ENCODE results near the gene MYADML2.
A peak's percentile ranks its signal among the peaks of the same experiment; 100 is the strongest.

MYADML2 gene

DNA sequence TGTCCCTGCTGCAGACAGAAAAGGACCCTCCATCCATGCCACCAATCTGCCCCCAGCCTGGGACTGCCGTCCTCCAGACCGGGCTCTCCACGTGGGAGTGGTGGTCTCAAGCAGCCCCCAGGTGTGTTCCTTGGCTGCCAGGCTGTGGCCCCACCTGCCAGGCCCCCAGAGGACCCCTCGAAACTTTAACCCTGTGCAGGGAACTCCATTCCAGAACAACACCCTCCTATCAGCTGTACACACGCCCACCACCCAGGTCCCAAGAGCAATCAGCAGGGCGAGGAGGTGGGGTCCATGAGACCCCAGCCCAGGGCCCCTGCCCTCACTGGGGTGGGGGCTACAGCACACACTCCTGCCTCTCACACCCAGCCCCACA is 11.3 kb downstream of the MYADML2 start:
- no peak for FAIRE-seq

- no peak for FAIRE-seq
Observed at GRCh38 chr17:81934850-81935708, 12.0 kb downstream of the MYADML2 start.

GRCh38 chr17:81934098-81934757 is 12.8 kb downstream of the MYADML2 start:
- no peak for FAIRE-seq

GRCh38 chr17:81933178-81933699 is 13.8 kb downstream of the MYADML2 start:
- no peak for FAIRE-seq

- FAIRE-seq, result no peak
Observed at GRCh38 chr17:81932333-81932983, 14.6 kb downstream of the MYADML2 start.

- no peak for FAIRE-seq
Observed at GRCh38 chr17:81931557-81932332, 15.3 kb downstream of the MYADML2 start.

DNA sequence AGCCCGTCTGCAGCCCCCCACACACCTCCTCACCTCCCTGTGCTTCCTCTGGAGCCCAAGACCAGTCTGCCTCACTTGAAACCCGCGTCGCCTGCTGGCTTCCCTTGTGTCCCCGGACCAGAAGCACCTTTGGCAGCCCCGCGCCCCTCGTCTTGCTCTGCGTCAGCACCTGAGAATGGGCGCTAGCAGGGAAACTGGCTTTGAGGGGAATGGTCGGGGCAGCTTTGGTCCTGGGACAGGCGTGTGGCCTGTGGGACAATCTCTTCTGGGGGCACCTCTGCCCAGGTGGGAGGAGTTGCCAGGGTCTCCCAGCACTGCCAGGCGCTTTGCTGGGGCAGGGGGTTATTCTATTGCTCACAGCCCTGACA is 15.9 kb downstream of the MYADML2 start:
- no peak for FAIRE-seq

DNA sequence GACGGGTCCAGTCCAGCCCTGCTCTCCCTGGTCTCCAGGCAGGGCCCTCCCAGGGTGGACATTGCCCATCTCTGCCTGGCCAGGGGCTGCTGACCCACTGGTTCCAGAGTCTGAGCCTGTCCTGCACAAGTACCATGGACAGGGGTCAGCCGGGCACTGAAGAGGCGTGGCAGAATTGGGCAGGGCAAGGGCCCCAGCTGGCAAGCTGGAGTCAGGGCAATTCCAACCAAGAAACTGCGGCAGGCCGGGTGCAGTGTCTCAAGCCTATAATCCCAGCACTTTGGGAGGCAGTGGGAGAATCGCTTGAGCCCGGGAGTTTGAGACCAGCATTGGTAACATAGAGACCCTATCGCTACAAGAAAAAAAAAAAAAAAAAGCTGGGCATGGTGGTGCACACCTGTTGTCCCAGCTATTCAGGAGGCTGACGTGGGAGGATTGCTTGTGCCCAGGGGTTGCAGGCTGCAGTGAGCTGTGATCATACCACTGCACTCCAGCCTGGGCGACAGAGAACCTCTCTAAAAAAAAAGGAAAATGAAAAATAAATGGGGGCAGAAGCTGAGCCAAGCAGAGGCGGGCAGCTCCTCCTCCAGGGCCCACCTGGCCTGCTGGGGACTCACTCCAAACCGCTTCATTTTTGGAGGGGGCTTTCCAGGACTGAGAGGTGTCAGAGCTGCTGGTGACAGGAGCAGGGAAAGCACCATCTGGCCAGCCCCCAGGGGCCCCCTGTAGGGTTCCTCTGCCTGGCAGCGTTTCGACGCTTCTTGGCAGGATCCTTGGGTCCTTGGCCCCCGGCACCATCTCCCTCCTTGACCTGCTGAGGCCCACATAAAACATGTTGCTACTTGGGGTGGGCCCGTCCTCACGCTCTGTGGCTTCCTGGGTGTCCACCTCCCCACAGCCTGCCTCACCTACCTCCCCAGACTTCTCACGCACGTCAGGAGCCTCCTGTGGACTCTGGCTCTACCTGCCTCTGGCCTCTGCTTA is 16.6 kb downstream of the MYADML2 start:
- FAIRE-seq, result no peak

- FAIRE-seq, result no peak
Observed at GRCh38 chr17:81929253-81930141, 17.5 kb downstream of the MYADML2 start.

DNA sequence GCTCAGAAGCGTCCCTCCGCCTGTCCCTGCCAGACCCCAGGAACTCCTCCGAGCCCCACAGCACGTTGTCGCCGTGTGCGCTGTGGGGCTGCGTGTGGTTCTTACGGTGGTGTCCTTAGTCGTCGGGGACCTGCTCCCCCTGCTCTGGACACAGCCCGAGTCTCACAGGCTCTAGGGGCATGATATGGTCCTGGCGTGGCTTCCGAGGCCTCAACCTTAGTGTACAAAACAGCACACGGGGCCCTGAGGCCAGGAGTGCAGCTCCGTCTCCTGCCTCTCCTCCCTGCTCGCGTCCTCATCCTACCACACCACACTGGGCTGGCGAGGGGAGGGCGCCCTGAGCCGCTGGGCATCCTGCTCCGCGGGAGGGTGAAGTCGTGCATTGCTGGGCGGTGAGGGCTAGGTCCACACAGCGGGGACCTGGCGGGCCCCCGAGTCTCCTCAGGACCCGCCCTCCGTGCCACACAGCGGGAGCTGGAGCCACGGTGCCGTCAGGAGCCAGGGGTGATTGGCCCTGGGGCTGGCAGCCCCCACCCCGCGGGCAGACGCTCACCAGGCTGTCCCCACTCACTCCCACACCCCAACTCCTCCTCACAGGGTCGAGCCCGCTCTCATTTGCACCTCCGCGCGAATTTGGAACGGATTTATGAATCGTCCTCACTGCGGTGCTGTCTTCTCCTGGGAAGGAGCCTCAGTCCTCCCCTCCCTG is 18.3 kb downstream of the MYADML2 start:
- no peak for FAIRE-seq

GRCh38 chr17:81927653-81928543 is 19.1 kb downstream of the MYADML2 start, which contains the start of gene MAFG:
MAFG (minus strand) TSS chr17:81927735; CDS start chr17:81923185, 4,550 bp downstream.
- FAIRE-seq, result no peak

DNA sequence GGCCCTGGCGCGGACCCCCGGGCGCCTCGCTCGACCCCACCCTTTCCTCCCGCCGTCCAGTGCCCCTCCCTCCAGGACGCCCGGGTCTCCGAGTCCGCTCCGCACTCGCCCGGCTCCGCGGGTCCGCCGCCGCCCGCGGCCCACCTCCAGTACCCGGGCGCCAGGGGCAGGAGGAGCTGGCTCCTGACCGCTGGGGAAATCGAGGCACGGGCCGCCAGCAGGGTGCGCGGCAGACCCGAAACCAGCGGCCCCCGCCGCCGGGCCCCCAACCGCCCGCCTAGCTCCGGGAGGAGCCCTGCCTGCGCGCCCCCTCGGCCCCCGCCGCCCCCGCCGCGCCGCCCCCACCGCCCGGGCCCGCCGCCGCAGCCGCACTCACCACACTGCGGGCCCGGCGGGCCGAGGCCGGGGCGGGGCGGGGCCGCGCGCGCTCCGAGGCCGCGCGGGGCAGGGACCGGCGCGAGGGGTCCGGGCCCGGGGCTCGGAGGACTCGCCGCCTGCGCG is 19.8 kb downstream of the MYADML2 start:
- FAIRE-seq, result no peak

- FAIRE-seq, result peak; percentile 19
Observed at GRCh38 chr17:81926451-81927151, 20.4 kb downstream of the MYADML2 start.

GRCh38 chr17:81925860-81926450 is 21.1 kb downstream of the MYADML2 start:
- FAIRE-seq, result no peak

DNA sequence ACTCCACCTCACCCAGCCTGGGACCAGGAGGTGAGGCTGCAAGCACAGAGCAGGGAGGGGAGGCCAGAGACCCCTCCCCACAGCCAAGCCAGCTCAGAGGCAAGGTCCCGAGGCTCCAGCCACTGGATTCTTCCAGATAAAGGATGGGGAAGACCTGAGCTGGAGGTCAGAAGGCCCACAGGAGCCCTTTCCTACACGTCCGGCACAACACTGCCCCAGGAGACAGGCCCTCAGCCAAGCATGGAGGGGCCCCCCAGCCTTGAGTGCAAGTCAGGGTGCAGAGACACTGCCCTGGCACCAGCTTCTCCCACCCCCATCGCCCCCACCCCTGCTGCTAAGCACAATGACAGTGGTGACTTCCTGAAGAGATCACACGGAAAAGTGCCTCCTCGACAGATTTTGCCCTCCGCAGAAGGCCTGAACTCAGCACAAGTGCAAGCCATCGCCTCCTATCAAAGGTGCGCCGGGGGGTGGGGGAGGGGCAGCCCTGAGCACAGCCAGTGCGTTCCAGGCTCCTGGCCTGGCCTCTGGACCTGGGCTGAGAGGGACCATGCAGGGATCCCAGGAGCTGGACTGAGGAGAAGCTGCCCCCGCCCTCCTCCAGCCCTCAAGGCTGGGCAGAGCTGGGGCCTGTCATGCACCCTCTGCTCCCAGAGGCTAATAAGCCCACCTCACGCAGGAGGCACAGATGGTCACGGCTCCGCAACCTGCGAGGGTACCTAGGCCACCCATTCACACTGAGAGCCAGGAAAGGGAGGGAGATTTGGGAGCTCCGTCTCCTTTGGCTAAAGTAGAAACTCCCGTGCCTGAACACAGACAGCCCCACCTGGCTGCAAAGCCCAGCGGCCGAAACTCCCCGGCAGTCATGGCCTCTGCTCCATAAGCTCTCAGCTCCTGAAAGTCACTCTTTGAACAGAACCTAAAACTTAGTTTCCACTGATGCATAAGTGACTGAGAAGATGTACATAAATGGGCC is 22.2 kb downstream of the MYADML2 start:
- no peak for FAIRE-seq

All from A204.1 (cell line).